Measurements from ENCODE around the gene PPBP. TPM values are rescaled to one million over a fixed set of nuclear protein-coding genes. Genes with fewer than 3 reads are reported as not detected.

PPBP gene
- polyA plus RNA-seq, 1 donor (not counting 4 experiments of a cell fraction or from before 2014, with no cell fraction given): 0.42 TPM

GRCh38 chr4:74005528-74005927 is 17.5 kb upstream of the PPBP start:
- H3K27ac ChIP-seq (ENCODE audit: control insufficient read depth, insufficient read depth, low read length): peak overlapping the region; percentile 84
- no peaks in the 10 kb centered on the region for H3K79me2 ChIP-seq (ENCODE audit: control insufficient read depth, insufficient read depth, low read length)
- H3K4me2 ChIP-seq (ENCODE audit: control insufficient read depth, extremely low read depth, insufficient read depth, low read depth, low read length): peak overlapping the region; percentile 59

GRCh38 chr4:74004668-74005067 is 16.7 kb upstream of the PPBP start:
- Histone ChIP-seq H3K9ac (ENCODE audit: control insufficient read depth, extremely low read depth, insufficient read depth, low read length) (no peak overlapping the region), H3K27me3 (ENCODE audit: control insufficient read depth, extremely low read depth, insufficient read depth, low read length) (no peaks in the 10 kb centered on the region), H3K4me2 (ENCODE audit: control insufficient read depth, extremely low read depth, insufficient read depth, low read depth, low read length) (no peak overlapping the region), H2AFZ (ENCODE audit: control insufficient read depth, low read length) (peak overlapping the region; percentile 41), H3K9me3 (ENCODE audit: control insufficient read depth, low read depth, low read length) (no peaks in the 10 kb centered on the region), H3K9me1 (ENCODE audit: control insufficient read depth, extremely low read depth, insufficient read depth, low read length) (no peaks in the 10 kb centered on the region), H3K36me3 (ENCODE audit: control insufficient read depth in 2 of 2, extremely low read depth in 1 of 2, insufficient read depth in 2 of 2, low read length in 2 of 2) (no peaks in the 10 kb centered on the region), H3K4me1 (ENCODE audit: control insufficient read depth, extremely low read depth, insufficient read depth, low read length) (peaks cover 15% of the 10 kb centered on the region), H4K20me1 (ENCODE audit: control insufficient read depth, extremely low read depth, insufficient read depth, low read length) (no peaks in the 10 kb centered on the region), H3K79me2 (ENCODE audit: control insufficient read depth, insufficient read depth, low read length) (no peaks in the 10 kb centered on the region), H3K27ac (ENCODE audit: control insufficient read depth, insufficient read depth, low read length) (peak overlapping the region; percentile 84), H3K4me3 (ENCODE audit: control insufficient read depth in 2 of 3, extremely low read depth in 1 of 3, insufficient read depth in 2 of 3, low read depth in 1 of 3, low read length in 3 of 3) (no peak overlapping the region)
- FAIRE-seq: no peak
- TF ChIP-seq CTCF (optimal IDR thresholded peaks at IDR 0.05 in 1 of 3, IDR thresholded peaks at IDR 0.05 in 1 of 3, conservative IDR thresholded peaks at IDR 0.05 in 1 of 3; ENCODE audit: extremely low read depth in 1 of 3, insufficient read depth in 2 of 3, low read length in 3 of 3): no peak
- TF ChIP-seq EZH2 (IDR thresholded peaks at IDR 0.05; ENCODE audit: low read length): no peak
- dilution Hi-C loops (cut with MboI; ENCODE audit: extremely low pct_ligation_motif_present, low sequenced_read_pairs): no loop called here
- DNase-seq (ENCODE audit: low read depth, low spot score): no peak

More at GRCh38 chr4:74005528-74005927, 17.5 kb upstream of the PPBP start:
- TF ChIP-seq EZH2 (IDR thresholded peaks at IDR 0.05; ENCODE audit: low read length) (no peak), CTCF (optimal IDR thresholded peaks at IDR 0.05 in 1 of 3, IDR thresholded peaks at IDR 0.05 in 1 of 3, conservative IDR thresholded peaks at IDR 0.05 in 1 of 3; ENCODE audit: extremely low read depth in 1 of 3, insufficient read depth in 2 of 3, low read length in 3 of 3) (no peak)
- Histone ChIP-seq H3K4me3 (ENCODE audit: control insufficient read depth in 2 of 3, extremely low read depth in 1 of 3, insufficient read depth in 2 of 3, low read depth in 1 of 3, low read length in 3 of 3) (no peak overlapping the region), H3K4me1 (ENCODE audit: control insufficient read depth, extremely low read depth, insufficient read depth, low read length) (peaks cover 15% of the 10 kb centered on the region), H3K36me3 (ENCODE audit: control insufficient read depth in 2 of 2, extremely low read depth in 1 of 2, insufficient read depth in 2 of 2, low read length in 2 of 2) (no peaks in the 10 kb centered on the region), H3K27me3 (ENCODE audit: control insufficient read depth, extremely low read depth, insufficient read depth, low read length) (no peaks in the 10 kb centered on the region), H3K9ac (ENCODE audit: control insufficient read depth, extremely low read depth, insufficient read depth, low read length) (peak overlapping the region; percentile 51), H2AFZ (ENCODE audit: control insufficient read depth, low read length) (no peak overlapping the region), H4K20me1 (ENCODE audit: control insufficient read depth, extremely low read depth, insufficient read depth, low read length) (no peaks in the 10 kb centered on the region), H3K9me3 (ENCODE audit: control insufficient read depth, low read depth, low read length) (no peaks in the 10 kb centered on the region), H3K9me1 (ENCODE audit: control insufficient read depth, extremely low read depth, insufficient read depth, low read length) (no peaks in the 10 kb centered on the region)
- peak; percentile 77 for DNase-seq (ENCODE audit: low read depth, low spot score)
- FAIRE-seq: peak; percentile 91
- dilution Hi-C loops (cut with MboI; ENCODE audit: extremely low pct_ligation_motif_present, low sequenced_read_pairs): no loop called here

Data from keratinocyte (primary cell).